Chondrocyte (in vitro differentiated cells): ENCODE data around the gene ZNF438. TPM values are rescaled to one million over a fixed set of nuclear protein-coding genes. Genes with fewer than 3 reads are reported as not detected.

Experiments used
- DNase-seq: peaks from one replicate; pipeline ENCODE4 v3.0.0; 2021; ENCODE audit warnings: mixed read lengths, low spot score
- H3K27ac Mint-ChIP-seq: one replicate; pipeline ENCODE4 v1.8.0; 2021; ENCODE audit warnings: mild to moderate bottlenecking, moderate library complexity, mixed read lengths; ENCODE audit not compliant: unreplicated experiment
- H3K27me3 Mint-ChIP-seq: 2 replicates; pipeline ENCODE4 v1.8.0; 2021; ENCODE audit warnings: low read depth, mixed read lengths
- H3K36me3 Mint-ChIP-seq: 2 replicates; pipeline ENCODE4 v1.8.0; 2021; ENCODE audit warnings: low read depth, mixed read lengths
- H3K4me1 Mint-ChIP-seq: 2 replicates; pipeline ENCODE4 v1.8.0; 2021; ENCODE audit warnings: low read depth, mild to moderate bottlenecking, mixed read lengths
- H3K4me3 Mint-ChIP-seq: one replicate; pipeline ENCODE4 v1.8.0; 2021; ENCODE audit warnings: mild to moderate bottlenecking, moderate library complexity, mixed read lengths; ENCODE audit not compliant: unreplicated experiment
- H3K9me3 Mint-ChIP-seq: 2 replicates; pipeline ENCODE4 v1.8.0; 2021; ENCODE audit warnings: low read depth, mixed read lengths
- total RNA-seq: library from RNA; stranded (reverse); gene quantifications from 3 replicates; pipeline ENCODE4 v1.2.1, GENCODE V29; 2021
- TF ChIP-seq, protein P1 (sequence below): fragments of 200-600 bp; sonication (generic); IDR thresholded peaks from 2 replicates; pipeline ENCODE4 v1.5.0; 2021; ENCODE audit warnings: antibody characterized with exemption, mild to moderate bottlenecking, moderate library complexity

ZNF438 gene
- total RNA-seq, 1 donor from 2014 or later, result 4.9 TPM

DNA sequence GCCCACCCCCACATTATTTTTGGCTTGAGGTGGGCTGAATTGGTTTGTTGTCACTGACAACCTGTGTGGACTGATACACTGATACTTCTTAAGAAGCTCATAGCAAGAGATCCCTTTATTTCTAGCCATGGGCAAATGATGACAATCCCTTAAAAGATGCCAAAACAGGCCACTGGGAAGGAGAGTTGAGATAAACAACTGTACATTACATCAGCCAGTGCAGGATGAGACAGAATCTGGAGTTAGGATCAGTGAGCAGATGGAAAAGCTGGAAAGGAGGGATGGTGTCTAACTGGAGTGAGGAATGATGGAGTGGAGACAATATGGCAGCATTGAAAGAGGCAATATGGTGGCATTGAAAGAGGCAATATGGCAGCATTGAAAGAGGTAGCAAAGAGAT is 206.2 kb downstream of the ZNF438 start:
- peaks cover 15% of the 10 kb centered on the region for H3K4me1 Mint-ChIP-seq

GRCh38 chr10:30825022-30825421 is 206.6 kb downstream of the ZNF438 start:
- no peak for DNase-seq
- Mint-ChIP-seq H3K4me1 (peaks cover 20% of the 10 kb centered on the region), H3K9me3 (no peaks in the 10 kb centered on the region), H3K4me3 (no peak overlapping the region), H3K27ac (no peak overlapping the region), H3K36me3 (no peaks in the 10 kb centered on the region), H3K27me3 (no peaks in the 10 kb centered on the region)
- TF ChIP-seq, protein P1, sequence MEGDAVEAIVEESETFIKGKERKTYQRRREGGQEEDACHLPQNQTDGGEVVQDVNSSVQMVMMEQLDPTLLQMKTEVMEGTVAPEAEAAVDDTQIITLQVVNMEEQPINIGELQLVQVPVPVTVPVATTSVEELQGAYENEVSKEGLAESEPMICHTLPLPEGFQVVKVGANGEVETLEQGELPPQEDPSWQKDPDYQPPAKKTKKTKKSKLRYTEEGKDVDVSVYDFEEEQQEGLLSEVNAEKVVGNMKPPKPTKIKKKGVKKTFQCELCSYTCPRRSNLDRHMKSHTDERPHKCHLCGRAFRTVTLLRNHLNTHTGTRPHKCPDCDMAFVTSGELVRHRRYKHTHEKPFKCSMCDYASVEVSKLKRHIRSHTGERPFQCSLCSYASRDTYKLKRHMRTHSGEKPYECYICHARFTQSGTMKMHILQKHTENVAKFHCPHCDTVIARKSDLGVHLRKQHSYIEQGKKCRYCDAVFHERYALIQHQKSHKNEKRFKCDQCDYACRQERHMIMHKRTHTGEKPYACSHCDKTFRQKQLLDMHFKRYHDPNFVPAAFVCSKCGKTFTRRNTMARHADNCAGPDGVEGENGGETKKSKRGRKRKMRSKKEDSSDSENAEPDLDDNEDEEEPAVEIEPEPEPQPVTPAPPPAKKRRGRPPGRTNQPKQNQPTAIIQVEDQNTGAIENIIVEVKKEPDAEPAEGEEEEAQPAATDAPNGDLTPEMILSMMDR, result no peak

More for the DNA sequence above, 206.2 kb downstream of the ZNF438 start:
- no peak overlapping the region for H3K27ac Mint-ChIP-seq
- H3K27me3 Mint-ChIP-seq, result no peaks in the 10 kb centered on the region
- DNase-seq, result no peak
- TF ChIP-seq, protein P1, result no peak
- no peaks in the 10 kb centered on the region for H3K9me3 Mint-ChIP-seq
- no peak overlapping the region for H3K4me3 Mint-ChIP-seq
- H3K36me3 Mint-ChIP-seq, result no peaks in the 10 kb centered on the region

GRCh38 chr10:30823651-30824050 is 208.0 kb downstream of the ZNF438 start:
- Mint-ChIP-seq H3K27ac (no peak overlapping the region), H3K9me3 (no peaks in the 10 kb centered on the region), H3K27me3 (no peaks in the 10 kb centered on the region), H3K4me3 (no peak overlapping the region), H3K36me3 (no peaks in the 10 kb centered on the region), H3K4me1 (peaks cover 31% of the 10 kb centered on the region)
- TF ChIP-seq, protein P1, result no peak
- no peak for DNase-seq

DNA sequence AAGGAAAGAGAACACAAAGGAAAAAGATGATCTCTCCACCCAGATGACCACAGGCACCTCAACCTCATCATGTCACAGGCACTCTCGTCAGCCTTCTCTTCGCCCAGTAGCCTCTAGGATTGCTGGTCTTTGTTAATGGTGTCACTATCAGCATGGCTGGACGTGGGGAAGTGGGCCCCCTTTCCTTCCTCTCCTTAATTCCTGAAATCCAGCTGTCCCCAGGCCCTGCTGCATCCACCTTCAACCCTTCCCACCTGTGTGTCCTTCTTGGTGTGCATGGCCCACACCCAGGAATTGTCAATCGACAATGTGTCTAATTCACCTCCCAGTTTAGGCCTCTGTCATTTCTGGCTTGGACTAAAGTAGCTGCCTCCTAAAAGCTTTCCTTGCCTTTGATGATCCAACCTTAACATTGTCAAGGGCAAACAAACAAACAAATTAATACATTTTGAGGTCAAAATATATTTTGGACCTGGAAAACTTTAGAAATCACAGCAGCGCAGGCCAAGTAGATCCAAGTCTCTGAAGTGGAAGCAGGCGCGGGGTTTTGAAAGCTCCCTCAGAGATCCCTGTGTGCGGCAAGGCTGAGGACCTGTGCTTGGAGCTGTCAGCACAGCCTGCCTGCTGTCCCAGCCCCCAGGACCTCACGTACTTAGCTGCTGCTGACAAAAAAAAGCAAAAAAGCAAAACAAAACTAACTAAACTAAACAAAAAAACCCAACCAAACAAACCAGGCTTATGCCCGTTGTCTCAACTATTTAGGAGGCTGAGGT is 208.8 kb downstream of the ZNF438 start:
- TF ChIP-seq, protein P1, result no peak
- H3K4me3 Mint-ChIP-seq, result no peak overlapping the region
- H3K9me3 Mint-ChIP-seq, result no peaks in the 10 kb centered on the region
- H3K4me1 Mint-ChIP-seq, result peaks cover 35% of the 10 kb centered on the region
- DNase-seq, result no peak
- H3K27me3 Mint-ChIP-seq, result no peaks in the 10 kb centered on the region
- H3K27ac Mint-ChIP-seq, result no peak overlapping the region
- H3K36me3 Mint-ChIP-seq, result no peaks in the 10 kb centered on the region

GRCh38 chr10:30821994-30822692 is 209.5 kb downstream of the ZNF438 start:
- no peaks in the 10 kb centered on the region for H3K36me3 Mint-ChIP-seq
- TF ChIP-seq, protein P1, result no peak
- H3K27me3 Mint-ChIP-seq, result no peaks in the 10 kb centered on the region
- peaks cover 35% of the 10 kb centered on the region for H3K4me1 Mint-ChIP-seq
- no peaks in the 10 kb centered on the region for H3K9me3 Mint-ChIP-seq
- H3K27ac Mint-ChIP-seq, result peak overlapping the region; percentile 66
- no peak for DNase-seq
- H3K4me3 Mint-ChIP-seq, result no peak overlapping the region
